ENCODE measurements around the gene CCT8. TPM values are rescaled to one million over a fixed set of nuclear protein-coding genes. Genes with fewer than 3 reads are reported as not detected.

Gene CCT8
- total and polyA plus RNA-seq, 5 donors from 2014 or later = 94.6 to 165 (median 135) TPM

DNA sequence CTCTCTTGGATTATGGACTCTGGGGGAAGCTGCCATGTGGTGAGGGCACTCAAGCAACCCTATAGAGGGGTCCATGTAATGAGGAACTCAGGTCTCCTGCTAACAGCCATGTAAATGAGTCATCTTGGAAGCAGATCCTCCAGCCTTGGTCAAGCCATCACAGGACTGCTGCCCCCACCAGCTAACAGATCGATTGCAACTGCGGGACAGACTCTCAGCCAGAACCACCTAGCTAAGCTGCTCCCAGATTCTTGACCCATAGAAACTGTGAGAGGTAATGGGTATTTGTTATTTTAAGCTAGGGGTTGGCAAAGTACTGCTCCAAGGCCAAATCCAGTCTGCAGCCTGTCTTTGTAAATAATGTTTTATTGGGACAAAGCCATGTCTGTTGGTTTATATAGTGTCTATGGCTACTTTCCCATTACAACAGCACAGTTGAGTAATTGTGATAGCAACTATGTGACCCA, 29.4 kb upstream of the CCT8 start:
- H3K27me3 ChIP-seq (ENCODE audit: control insufficient read depth, insufficient read depth, low read length) = no peaks in the 10 kb centered on the region
- H3K9me3 ChIP-seq (ENCODE audit: control insufficient read depth in 2 of 2, low read length in 2 of 2) = no peaks in the 10 kb centered on the region
- Mint-ChIP-seq H3K9me3 (peaks cover 0 to 3% (median 0%) of the 10 kb centered on the region in 7 donors), H3K27me3 (no peaks in the 10 kb centered on the region), H3K4me1 (peaks cover 0 to 4% (median 2%) of the 10 kb centered on the region in 4 donors), H3K36me3 (peaks cover 22% of the 10 kb centered on the region), H3K27ac (no peak overlapping the region), H3K4me3 (no peak overlapping the region)
- ATAC-seq (ENCODE audit: low read depth in 2 of 2) = no peak
- no peaks in the 10 kb centered on the region for H3K4me1 ChIP-seq (ENCODE audit: control insufficient read depth, insufficient read depth, low read length, poor library complexity, severe bottlenecking)
- H3K4me3 ChIP-seq (ENCODE audit: low read depth, low read length) = no peak overlapping the region
- H3K27ac ChIP-seq (ENCODE audit: insufficient read depth, low read length, poor library complexity, severe bottlenecking) = no peak overlapping the region
- no peak for DNase-seq
- H3K36me3 ChIP-seq (ENCODE audit: control insufficient read depth, insufficient read depth, low read length) = peaks cover 4% of the 10 kb centered on the region

GRCh38 chr21:29098156-29098555, 24.7 kb upstream of the CCT8 start:
- H3K27ac Mint-ChIP-seq = no peak overlapping the region
- Histone ChIP-seq H3K36me3 (ENCODE audit: control insufficient read depth, insufficient read depth, low read length) (peaks cover 13% of the 10 kb centered on the region), H3K27ac (ENCODE audit: insufficient read depth, low read length, poor library complexity, severe bottlenecking) (no peak overlapping the region)

GRCh38 chr21:29096218-29097015, 23.0 kb upstream of the CCT8 start:
- H3K4me1 Mint-ChIP-seq = peaks cover 0 to 1% (median 0%) of the 10 kb centered on the region in 4 donors
- H3K27ac ChIP-seq (ENCODE audit: insufficient read depth, low read length, poor library complexity, severe bottlenecking) = no peak overlapping the region
- ATAC-seq (ENCODE audit: low read depth in 2 of 2) (no peak), DNase-seq (no peak)
- no peaks in the 10 kb centered on the region for H3K4me1 ChIP-seq (ENCODE audit: control insufficient read depth, insufficient read depth, low read length, poor library complexity, severe bottlenecking)
- H3K36me3 ChIP-seq (ENCODE audit: control insufficient read depth, insufficient read depth, low read length) = peaks cover 10% of the 10 kb centered on the region
- no peak overlapping the region for H3K4me3 Mint-ChIP-seq
- no peak overlapping the region for H3K4me3 ChIP-seq (ENCODE audit: low read depth, low read length)
- H3K9me3 ChIP-seq (ENCODE audit: control insufficient read depth in 2 of 2, low read length in 2 of 2) = no peaks in the 10 kb centered on the region
- no peaks in the 10 kb centered on the region for H3K9me3 Mint-ChIP-seq
- H3K27ac Mint-ChIP-seq = no peak overlapping the region
- no peaks in the 10 kb centered on the region for H3K27me3 ChIP-seq (ENCODE audit: control insufficient read depth, insufficient read depth, low read length)
- H3K27me3 Mint-ChIP-seq = no peaks in the 10 kb centered on the region
- H3K36me3 Mint-ChIP-seq = peaks cover 7% of the 10 kb centered on the region

More at GRCh38 chr21:29098156-29098555, 24.7 kb upstream of the CCT8 start:
- H3K4me3 ChIP-seq (ENCODE audit: low read depth, low read length) = no peak overlapping the region
- Mint-ChIP-seq H3K4me3 (no peak overlapping the region), H3K36me3 (peaks cover 15% of the 10 kb centered on the region), H3K4me1 (peaks cover 0 to 1% (median 0%) of the 10 kb centered on the region in 4 donors), H3K9me3 (no peaks in the 10 kb centered on the region), H3K27me3 (no peaks in the 10 kb centered on the region)
- no peaks in the 10 kb centered on the region for H3K9me3 ChIP-seq (ENCODE audit: control insufficient read depth in 2 of 2, low read length in 2 of 2)
- DNase-seq (no peak), ATAC-seq (ENCODE audit: low read depth in 2 of 2) (no peak)
- no peaks in the 10 kb centered on the region for H3K27me3 ChIP-seq (ENCODE audit: control insufficient read depth, insufficient read depth, low read length)
- H3K4me1 ChIP-seq (ENCODE audit: control insufficient read depth, insufficient read depth, low read length, poor library complexity, severe bottlenecking) = no peaks in the 10 kb centered on the region

DNA sequence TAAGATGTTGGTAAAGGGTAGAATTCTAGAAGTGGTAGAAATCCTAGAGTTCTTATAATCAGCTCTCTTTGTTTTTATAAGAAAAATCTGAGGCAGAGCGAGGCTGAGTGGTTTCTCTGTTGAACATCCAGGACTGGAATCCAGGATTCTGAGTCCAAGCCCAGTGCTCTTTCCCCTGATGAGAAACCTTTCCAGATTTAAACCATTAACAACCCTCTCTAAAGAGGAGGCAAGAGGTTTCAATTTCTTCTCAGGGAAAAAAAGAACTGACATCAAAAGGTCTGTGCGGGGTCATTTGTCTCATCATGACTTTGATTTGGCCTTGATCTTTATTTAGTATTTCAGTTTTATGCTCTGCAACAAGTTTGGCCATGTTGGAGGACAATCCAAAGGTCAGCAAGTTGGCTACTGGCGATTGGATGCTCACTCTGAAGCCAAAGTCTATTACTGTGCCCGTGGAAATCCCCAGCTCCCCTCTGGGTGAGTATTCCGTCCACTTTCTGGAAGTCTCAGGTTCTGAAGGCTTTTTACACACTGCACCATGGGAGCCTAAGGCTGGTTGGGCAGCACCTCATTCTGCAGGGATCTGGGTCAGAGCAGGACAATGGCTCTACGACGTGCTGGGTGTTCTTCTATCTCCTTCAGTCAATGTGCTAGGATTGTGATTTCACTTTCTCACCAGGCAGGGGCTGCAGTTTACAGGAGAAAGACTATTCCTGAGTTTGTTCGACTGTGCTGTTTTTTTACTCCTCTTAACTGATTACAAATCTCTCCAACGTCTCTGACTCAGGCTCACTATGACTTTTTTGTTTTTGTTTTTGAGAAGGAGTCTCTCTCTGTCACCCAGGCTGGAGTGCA, 18.9 kb upstream of the CCT8 start:
- no peaks in the 10 kb centered on the region for H3K27me3 ChIP-seq (ENCODE audit: control insufficient read depth, insufficient read depth, low read length)
- no peak for ATAC-seq (ENCODE audit: low read depth in 2 of 2)
- no peaks in the 10 kb centered on the region for H3K4me1 ChIP-seq (ENCODE audit: control insufficient read depth, insufficient read depth, low read length, poor library complexity, severe bottlenecking)
- no peak for DNase-seq
- Mint-ChIP-seq H3K36me3 (peaks cover 4% of the 10 kb centered on the region), H3K27ac (no peak overlapping the region), H3K4me1 (peaks cover 0 to 6% (median 3%) of the 10 kb centered on the region in 4 donors), H3K27me3 (no peaks in the 10 kb centered on the region), H3K4me3 (no peak overlapping the region), H3K9me3 (no peaks in the 10 kb centered on the region)
- H3K9me3 ChIP-seq (ENCODE audit: control insufficient read depth in 2 of 2, low read length in 2 of 2) = no peaks in the 10 kb centered on the region
- H3K36me3 ChIP-seq (ENCODE audit: control insufficient read depth, insufficient read depth, low read length) = peaks cover 10% of the 10 kb centered on the region
- no peak overlapping the region for H3K27ac ChIP-seq (ENCODE audit: insufficient read depth, low read length, poor library complexity, severe bottlenecking)
- no peak overlapping the region for H3K4me3 ChIP-seq (ENCODE audit: low read depth, low read length)

GRCh38 chr21:29091033-29091432, 17.6 kb upstream of the CCT8 start:
- no peak overlapping the region for H3K4me3 ChIP-seq (ENCODE audit: low read depth, low read length)
- no peak overlapping the region for H3K4me3 Mint-ChIP-seq
- no peaks in the 10 kb centered on the region for H3K27me3 Mint-ChIP-seq
- DNase-seq (no peak), ATAC-seq (ENCODE audit: low read depth in 2 of 2) (no peak)
- no peaks in the 10 kb centered on the region for H3K4me1 ChIP-seq (ENCODE audit: control insufficient read depth, insufficient read depth, low read length, poor library complexity, severe bottlenecking)
- H3K27ac Mint-ChIP-seq = no peak overlapping the region
- H3K27ac ChIP-seq (ENCODE audit: insufficient read depth, low read length, poor library complexity, severe bottlenecking) = no peak overlapping the region
- peaks cover 6% of the 10 kb centered on the region for H3K36me3 ChIP-seq (ENCODE audit: control insufficient read depth, insufficient read depth, low read length)
- H3K9me3 Mint-ChIP-seq = no peaks in the 10 kb centered on the region
- no peaks in the 10 kb centered on the region for H3K9me3 ChIP-seq (ENCODE audit: control insufficient read depth in 2 of 2, low read length in 2 of 2)
- peaks cover 0 to 10% (median 3%) of the 10 kb centered on the region in 4 donors for H3K4me1 Mint-ChIP-seq
- H3K27me3 ChIP-seq (ENCODE audit: control insufficient read depth, insufficient read depth, low read length) = no peaks in the 10 kb centered on the region
- peaks cover 11% of the 10 kb centered on the region for H3K36me3 Mint-ChIP-seq

- H3K27me3 Mint-ChIP-seq = peaks cover 6% of the 10 kb centered on the region
- no peaks in the 10 kb centered on the region for H3K9me3 ChIP-seq (ENCODE audit: control insufficient read depth in 2 of 2, low read length in 2 of 2)
- DNase-seq = no peak
- peaks cover 9 to 27% (median 16%) of the 10 kb centered on the region in 4 donors for H3K4me1 Mint-ChIP-seq
- no peak overlapping the region for H3K4me3 Mint-ChIP-seq
- H3K4me1 ChIP-seq (ENCODE audit: control insufficient read depth, insufficient read depth, low read length, poor library complexity, severe bottlenecking) = peaks cover 10% of the 10 kb centered on the region
- H3K27ac ChIP-seq (ENCODE audit: insufficient read depth, low read length, poor library complexity, severe bottlenecking) = no peak overlapping the region
- no peaks in the 10 kb centered on the region for H3K27me3 ChIP-seq (ENCODE audit: control insufficient read depth, insufficient read depth, low read length)
- peaks cover 6% of the 10 kb centered on the region for H3K36me3 Mint-ChIP-seq
- H3K27ac Mint-ChIP-seq = no peak overlapping the region
- no peaks in the 10 kb centered on the region for H3K9me3 Mint-ChIP-seq
- no peak overlapping the region for H3K4me3 ChIP-seq (ENCODE audit: low read depth, low read length)
- H3K36me3 ChIP-seq (ENCODE audit: control insufficient read depth, insufficient read depth, low read length) = no peaks in the 10 kb centered on the region
- ATAC-seq (ENCODE audit: low read depth in 2 of 2) = no peak
Measured at GRCh38 chr21:29085106-29085752, 11.8 kb upstream of the CCT8 start.

- H3K27ac Mint-ChIP-seq = peak overlapping the region in 1 of 3 donors; percentile 60
- H3K4me3 Mint-ChIP-seq = no peak overlapping the region
Measured at GRCh38 chr21:29084372-29084771, 10.9 kb upstream of the CCT8 start.

More at GRCh38 chr21:29084372-29084771, 10.9 kb upstream of the CCT8 start:
- Mint-ChIP-seq H3K9me3 (no peaks in the 10 kb centered on the region), H3K4me1 (peaks cover 4 to 35% (median 21%) of the 10 kb centered on the region in 4 donors), H3K36me3 (peaks cover 6% of the 10 kb centered on the region), H3K27me3 (peaks cover 6% of the 10 kb centered on the region)
- no peak for ATAC-seq (ENCODE audit: low read depth in 2 of 2)
- H3K27me3 ChIP-seq (ENCODE audit: control insufficient read depth, insufficient read depth, low read length) = no peaks in the 10 kb centered on the region
- DNase-seq = no peak
- H3K36me3 ChIP-seq (ENCODE audit: control insufficient read depth, insufficient read depth, low read length) = no peaks in the 10 kb centered on the region
- no peaks in the 10 kb centered on the region for H3K9me3 ChIP-seq (ENCODE audit: control insufficient read depth in 2 of 2, low read length in 2 of 2)
- H3K4me1 ChIP-seq (ENCODE audit: control insufficient read depth, insufficient read depth, low read length, poor library complexity, severe bottlenecking) = peaks cover 18% of the 10 kb centered on the region
- no peak overlapping the region for H3K4me3 ChIP-seq (ENCODE audit: low read depth, low read length)
- H3K27ac ChIP-seq (ENCODE audit: insufficient read depth, low read length, poor library complexity, severe bottlenecking) = no peak overlapping the region

All from CD4-positive, CD25-positive, alpha-beta regulatory T cell (primary cell).